Lower leg skin (tissue), 4 donors: ENCODE results near the gene PI16. TPM values are rescaled to one million over a fixed set of nuclear protein-coding genes. Genes with fewer than 3 reads are reported as not detected.

Experiments
- DNase-seq, 2 donors: peaks; one replicate each; pipeline ENCODE4 v3.0.0-alpha.2; 2019; ENCODE audit warnings: low spot score in 2 of 2
- H3K4me3 ChIP-seq: fragments of 200-600 bp; sonication (generic); 2 replicates; pipeline ENCODE4 v1.5.1; 2017; ENCODE audit warnings: mild to moderate bottlenecking, low read depth; ENCODE audit not compliant: poor library complexity, severe bottlenecking
- POLR2A ChIP-seq, 2 donors: fragments of 450-650 bp; IDR thresholded peaks; one replicate each; pipeline ENCODE4 v1.6.1; 2016 to 2017; ENCODE audit warnings: antibody characterized with exemption in 2 of 2, mild to moderate bottlenecking in 1 of 2, moderate library complexity in 1 of 2
- WGBS, 2 donors: methylation state at CpG; one replicate each; pipeline ENCODE4 v1.1.5; 2018; 5-methylcytosine and 5-hydroxymethylcytosine counted together
- intact Hi-C: fragments of 100-400 bp; cut with DNase I; formaldehyde crosslinking; loops from one replicate; pipeline ENCODE4 v1.15.0; 2023; ENCODE audit warnings: low total_unique reads
- total RNA-seq, 4 donors: library from RNA; depleted of rRNA; stranded (reverse); fragments of >200 nt; gene quantifications; one replicate each; pipeline ENCODE4 v1.1.0, GENCODE V29; 2016
- TF ChIP-seq, protein P1 (sequence below), 3 donors: fragments of 450-650 bp; IDR thresholded peaks; one replicate each; pipeline ENCODE4 v1.5.1; 2016; ENCODE audit warnings: antibody characterized with exemption in 3 of 3, mild to moderate bottlenecking in 3 of 3, moderate library complexity in 2 of 3

The PI16 gene
- total RNA-seq, 4 donors from 2014 or later, result 2.1 to 18.5 (median 2.7) TPM

DNA sequence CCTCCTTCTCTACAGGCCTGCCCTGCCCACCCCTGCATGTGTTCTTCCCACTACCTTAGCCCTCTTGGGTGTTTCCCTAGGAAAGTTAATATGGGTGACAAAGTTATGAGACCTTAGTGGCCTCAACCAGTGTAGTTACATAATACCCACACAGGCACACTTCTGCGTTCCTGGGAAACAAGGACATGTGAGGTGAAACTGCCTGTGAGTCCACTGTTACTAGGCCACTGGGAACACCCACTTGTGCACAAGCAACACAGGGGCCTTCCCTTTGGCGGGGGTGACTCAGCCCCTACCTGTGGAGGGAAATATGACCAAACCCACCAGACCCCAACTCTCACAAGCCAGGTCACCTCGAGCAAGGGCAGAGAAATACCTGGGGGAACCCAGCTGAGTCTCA is 12.8 kb downstream of the PI16 start:
- DNase-seq, result no peak
- 70 to 73% methylated on average over 3 of the region's 3 CpGs for WGBS, 2 donors
- TF ChIP-seq, protein P1, sequence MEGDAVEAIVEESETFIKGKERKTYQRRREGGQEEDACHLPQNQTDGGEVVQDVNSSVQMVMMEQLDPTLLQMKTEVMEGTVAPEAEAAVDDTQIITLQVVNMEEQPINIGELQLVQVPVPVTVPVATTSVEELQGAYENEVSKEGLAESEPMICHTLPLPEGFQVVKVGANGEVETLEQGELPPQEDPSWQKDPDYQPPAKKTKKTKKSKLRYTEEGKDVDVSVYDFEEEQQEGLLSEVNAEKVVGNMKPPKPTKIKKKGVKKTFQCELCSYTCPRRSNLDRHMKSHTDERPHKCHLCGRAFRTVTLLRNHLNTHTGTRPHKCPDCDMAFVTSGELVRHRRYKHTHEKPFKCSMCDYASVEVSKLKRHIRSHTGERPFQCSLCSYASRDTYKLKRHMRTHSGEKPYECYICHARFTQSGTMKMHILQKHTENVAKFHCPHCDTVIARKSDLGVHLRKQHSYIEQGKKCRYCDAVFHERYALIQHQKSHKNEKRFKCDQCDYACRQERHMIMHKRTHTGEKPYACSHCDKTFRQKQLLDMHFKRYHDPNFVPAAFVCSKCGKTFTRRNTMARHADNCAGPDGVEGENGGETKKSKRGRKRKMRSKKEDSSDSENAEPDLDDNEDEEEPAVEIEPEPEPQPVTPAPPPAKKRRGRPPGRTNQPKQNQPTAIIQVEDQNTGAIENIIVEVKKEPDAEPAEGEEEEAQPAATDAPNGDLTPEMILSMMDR (IDR thresholded peaks at IDR 0.05), result no peak
- TF ChIP-seq POLR2A (IDR thresholded peaks at IDR 0.05), result no peak
- no peak overlapping the region for H3K4me3 ChIP-seq
- intact Hi-C loops, result no loop called here

DNA sequence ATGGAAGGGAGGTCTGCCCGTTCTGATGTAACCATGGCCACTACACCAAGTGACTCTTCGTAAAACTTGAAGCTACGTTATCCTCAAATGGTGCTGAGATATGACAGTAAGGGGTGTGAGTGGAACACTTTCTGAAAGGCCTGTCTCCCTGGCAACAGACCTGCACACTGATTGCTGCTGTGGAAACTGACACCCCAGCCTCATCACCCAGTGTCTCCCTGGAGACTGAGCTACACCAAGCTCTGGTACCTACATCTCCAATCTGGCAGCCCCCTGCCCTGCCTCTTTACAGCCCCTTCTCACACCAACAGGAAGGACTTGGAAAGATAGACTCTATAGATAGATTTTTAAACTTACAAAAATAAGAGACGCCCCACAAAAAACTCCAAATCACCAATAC is 13.2 kb downstream of the PI16 start:
- WGBS, 2 donors, result 65 to 76% methylated on average over 4 of the region's 4 CpGs
- no peak for TF ChIP-seq POLR2A (IDR thresholded peaks at IDR 0.05)
- TF ChIP-seq, protein P1 (IDR thresholded peaks at IDR 0.05), result no peak

DNA sequence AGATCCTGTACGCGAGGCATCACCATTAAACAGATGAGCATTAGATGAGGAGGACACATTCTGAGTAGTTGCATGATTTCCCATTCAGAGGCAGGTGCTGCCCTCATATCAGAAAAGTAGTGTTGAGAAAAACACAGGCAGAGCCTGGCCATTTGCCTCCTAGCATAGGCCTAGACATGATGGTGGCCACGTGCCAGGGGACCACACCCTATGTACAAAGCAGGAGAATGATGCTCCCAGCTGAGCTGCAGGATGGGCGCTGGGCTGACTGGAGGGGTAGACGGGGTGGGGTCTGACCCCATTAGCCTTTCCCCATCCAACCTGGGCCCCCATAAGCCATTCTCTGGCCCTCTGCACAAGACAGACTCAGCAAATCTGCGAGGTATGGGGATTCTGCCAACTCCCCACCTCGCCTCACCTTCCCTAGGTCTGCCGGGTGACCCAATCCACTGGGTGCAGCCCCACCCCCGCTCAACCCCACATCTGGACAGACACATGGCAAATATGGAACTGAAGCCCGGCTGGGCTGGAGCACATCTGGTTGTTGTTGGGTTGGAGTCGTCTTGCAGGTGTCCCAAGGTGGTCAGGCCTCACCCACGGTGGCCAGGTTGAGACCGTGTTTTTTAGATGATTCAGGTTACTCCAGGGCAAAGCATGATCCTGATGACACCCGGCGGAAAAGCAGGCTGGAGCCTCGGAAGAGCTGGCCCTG is 13.9 kb downstream of the PI16 start:
- H3K4me3 ChIP-seq, result no peak overlapping the region
- TF ChIP-seq POLR2A (IDR thresholded peaks at IDR 0.05), result no peak
- TF ChIP-seq, protein P1 (IDR thresholded peaks at IDR 0.05), result no peak
- DNase-seq, result peak; percentile 82 to 93
- WGBS, 2 donors, result 44 to 55% methylated on average over 16 of the region's 16 CpGs
- intact Hi-C loops, result no loop called here

More for the DNA sequence above, 13.2 kb downstream of the PI16 start:
- DNase-seq, result no peak
- no peak overlapping the region for H3K4me3 ChIP-seq
- intact Hi-C loops, result no loop called here

DNA sequence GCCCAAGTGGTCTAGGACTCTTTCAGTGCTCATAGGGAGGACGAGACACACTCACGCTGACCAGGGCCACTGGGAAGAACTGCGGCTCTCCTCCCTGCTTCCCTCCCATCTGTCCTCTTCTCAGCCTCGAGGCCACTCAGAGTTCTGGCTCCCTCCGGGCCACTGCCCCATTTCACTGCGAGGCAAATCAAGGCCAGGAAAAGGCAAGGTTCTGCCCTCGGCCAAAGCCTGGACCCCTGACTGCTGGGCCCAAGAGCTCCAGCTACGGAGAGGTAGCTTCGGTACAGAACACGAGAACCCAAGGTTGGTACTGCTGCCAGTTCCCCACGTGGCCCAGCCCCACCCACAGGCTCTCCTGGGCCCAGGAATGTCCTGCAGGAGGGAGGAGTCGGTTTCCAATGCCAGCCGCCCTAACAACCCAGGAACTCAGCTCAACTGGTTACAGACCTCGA is 14.7 kb downstream of the PI16 start:
- TF ChIP-seq, protein P1 (IDR thresholded peaks at IDR 0.05), result no peak
- no peak for TF ChIP-seq POLR2A (IDR thresholded peaks at IDR 0.05)
- no peak overlapping the region for H3K4me3 ChIP-seq
- 56 to 67% methylated on average over 13 to 14 of the region's 14 CpGs for WGBS, 2 donors
- peak in 1 of 2 donors; percentile 59 for DNase-seq
- intact Hi-C loops, result no loop called here

DNA sequence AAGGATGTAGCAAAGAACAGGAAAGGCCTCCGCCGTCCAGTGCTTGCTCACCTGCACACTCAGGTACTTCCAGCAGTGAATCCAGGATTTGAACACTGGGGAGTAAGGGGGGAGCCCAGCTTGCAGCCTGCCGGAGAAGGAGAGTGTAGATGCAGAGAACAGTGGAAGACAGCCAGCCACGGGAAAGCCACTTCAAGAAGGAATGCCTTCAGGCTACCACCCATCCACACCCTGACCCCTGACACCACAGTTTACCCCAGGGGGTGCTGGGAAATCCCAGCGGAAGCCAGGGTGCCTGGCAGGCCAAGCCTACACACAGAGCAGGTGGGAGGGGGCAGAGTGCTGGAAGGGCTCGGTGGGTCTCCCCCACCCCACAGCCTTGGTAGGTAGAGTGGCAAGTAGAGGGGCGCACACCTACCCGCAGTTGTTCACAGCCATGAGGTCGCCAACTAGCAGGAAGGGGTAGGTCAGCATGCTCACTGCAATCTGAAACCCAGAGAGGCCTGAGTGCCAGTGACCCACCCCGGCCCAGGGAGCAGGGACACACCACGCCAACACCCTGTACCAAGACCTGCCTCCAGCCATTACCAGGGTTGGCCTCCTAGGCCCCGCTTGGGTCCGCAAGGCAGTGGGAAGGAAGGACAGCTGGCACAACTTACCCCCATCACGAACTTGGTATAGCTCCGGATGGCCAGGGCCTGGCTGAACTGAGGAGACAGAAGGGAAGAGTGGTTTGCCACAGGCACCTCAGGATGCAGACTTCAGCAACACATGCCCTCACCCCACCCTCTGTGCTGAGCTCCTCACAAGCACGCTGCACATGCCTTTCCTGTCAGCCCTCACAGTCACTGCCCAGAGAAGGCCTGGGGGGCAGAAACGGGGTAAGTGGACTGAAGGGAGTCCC is 15.7 kb downstream of the PI16 start:
- DNase-seq, result no peak
- H3K4me3 ChIP-seq, result no peak overlapping the region
- TF ChIP-seq, protein P1 (IDR thresholded peaks at IDR 0.05), result no peak
- no peak for TF ChIP-seq POLR2A (IDR thresholded peaks at IDR 0.05)
- 69 to 71% methylated on average over 16 to 17 of the region's 17 CpGs for WGBS, 2 donors
- intact Hi-C loops, result loop anchor here (5.0 kb wide), 1 partner anchor 53 kb away; no protein-coding TSS in a partner anchor
